SW480 (cell line): ENCODE results near the gene ZBED2.
"Not testable (repeated sequence)": the region's sequence is repeated elsewhere in the genome, so short reads cannot be mapped to it uniquely, and the experiment has no call there.

Source experiments
- DNase-seq: peaks from one replicate; pipeline ENCODE4 v3.0.0-alpha.2; 2016; ENCODE audit warnings: low spot score

ZBED2 gene

DNA sequence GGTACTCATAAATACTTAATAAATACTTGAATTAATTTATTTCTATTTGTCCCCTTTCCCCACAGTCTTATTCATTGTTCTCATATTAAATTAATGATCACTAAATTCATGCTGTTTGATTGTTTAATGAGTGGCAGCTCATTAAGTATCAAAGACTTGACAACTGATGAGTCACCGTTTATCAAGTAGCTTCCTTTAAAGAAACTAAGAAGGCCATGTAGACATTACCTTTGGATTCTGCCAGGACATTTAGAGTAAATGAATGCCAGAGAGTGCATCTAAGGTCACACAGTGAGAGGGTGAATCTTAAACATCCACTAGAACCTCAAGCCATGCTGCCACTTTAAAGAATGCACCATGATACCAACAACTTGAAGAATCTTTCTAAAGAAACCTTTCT lies 23.9 kb downstream of the ZBED2 start:
- DNase-seq: no peak

DNA sequence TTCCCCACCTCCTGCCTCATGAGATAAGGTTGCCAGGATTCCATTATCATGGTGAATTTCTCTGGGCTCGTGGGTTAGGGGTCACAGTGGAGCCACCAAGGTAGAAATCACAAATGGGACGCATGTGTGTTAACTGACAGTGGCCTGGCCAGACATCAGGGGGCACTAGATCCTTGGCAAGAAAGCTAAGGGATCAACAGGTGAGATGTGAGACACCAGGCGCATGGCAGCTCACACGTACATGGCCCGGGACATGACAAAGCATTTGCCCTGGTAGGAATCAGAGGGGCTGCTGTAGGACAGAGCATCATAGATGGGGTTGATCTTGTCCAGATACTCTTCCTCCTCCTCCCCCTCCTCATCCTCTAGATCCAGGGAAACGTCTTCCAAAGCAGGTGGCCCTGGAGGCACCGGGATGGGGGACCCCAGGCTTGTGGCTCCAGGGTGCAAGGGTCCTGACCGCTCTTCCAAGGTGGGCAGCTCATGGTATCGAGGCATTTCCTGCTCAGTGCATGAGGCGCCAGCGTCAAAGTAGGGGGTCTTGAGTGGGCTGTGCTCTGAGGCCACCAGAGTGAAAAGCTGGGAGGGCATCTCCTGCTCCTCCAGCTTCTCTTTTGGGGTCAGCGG lies 24.6 kb downstream of the ZBED2 start:
- DNase-seq: no peak

DNA sequence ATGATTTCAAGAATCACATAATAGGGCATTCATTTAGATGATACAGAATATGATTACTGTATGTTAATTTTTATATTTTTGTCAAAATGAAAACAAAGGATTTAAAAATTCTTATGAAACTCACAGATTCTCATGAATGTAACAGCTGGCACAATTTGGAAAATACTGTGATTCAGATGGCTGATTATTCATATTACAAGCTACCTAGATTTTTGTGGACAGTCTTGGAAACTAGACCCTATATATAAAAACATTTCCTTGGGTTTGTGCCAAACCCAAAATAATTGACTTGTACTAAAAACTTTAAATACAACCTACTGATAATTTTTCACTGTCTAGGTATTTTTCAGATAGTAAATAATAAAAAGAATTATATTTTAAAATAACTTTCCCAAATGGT lies 26.2 kb downstream of the ZBED2 start:
- DNase-seq: no peak

DNA sequence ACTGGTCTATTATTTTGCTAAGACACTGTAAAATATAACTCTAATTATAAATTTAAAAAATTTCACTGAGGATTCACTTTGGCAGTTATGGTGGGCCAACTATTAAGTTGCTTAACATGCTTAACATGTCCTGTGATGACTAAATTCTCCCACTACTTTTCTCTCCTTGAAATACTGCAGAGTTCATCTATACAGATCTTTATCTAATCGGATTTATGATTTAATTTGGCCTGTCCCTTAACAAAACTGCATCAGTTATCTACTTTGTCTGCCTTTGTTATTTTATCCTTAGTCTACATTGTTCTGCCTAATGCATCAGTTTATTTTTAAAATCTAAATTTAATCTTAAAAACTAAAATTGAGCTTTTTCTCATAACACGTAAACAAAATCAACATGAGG lies 26.8 kb downstream of the ZBED2 start:
- DNase-seq: no peak

DNA sequence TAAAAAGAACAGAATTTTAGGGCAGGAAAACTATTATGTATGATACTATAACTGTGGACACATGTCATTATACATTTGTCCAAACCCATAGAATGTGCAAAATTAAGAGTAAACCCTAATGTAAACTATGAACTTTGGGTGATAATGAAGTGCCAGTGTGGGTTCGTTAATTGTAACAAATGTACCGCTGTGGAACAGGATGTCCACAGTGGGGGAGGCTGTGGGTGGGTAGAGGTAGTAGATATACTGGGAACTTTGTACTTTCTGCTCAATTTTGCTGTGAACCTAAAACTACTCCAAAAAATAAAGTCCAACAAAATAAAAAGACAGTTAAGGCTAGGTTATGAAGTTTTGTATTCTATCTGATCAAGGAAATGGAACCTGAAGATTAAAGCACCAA lies 28.3 kb downstream of the ZBED2 start:
- no peak for DNase-seq

DNA sequence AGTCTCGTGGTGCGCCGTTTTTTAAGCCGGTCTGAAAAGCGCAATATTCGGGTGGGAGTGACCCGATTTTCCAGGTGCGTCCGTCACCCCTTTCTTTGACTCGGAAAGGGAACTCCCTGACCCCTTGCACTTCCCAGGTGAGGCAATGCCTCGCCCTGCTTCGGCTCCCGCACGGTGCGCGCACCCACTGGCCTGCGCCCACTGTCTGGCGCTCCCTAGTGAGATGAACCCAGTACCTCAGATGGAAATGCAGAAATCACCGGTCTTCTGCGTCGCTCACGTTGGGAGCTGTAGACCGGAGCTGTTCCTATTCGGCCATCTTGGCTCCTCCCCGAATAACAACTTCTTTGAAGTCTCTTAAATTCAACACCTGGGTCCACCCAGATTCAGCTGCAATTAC lies 33.2 kb downstream of the ZBED2 start:
- not testable (repeated sequence) for DNase-seq

DNA sequence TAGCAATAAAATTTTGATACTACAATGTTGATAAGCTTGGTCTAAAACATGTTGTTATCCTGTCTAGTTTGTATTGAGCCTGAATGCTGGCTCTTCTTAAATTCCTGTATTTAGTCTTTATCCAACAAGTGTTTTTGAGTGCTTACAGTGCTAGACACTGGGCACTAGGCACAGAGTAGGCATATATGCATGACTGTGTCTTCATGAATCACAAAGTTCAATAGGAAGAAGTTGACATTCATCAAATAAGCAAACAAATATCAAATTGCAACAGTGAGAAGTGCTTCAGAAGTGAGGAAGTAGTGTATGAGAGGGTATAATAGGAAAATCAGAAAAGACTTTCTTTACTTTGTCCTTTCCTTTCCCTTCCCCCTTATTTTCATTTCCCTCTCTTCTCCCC lies 46.4 kb downstream of the ZBED2 start:
- no peak for DNase-seq

DNA sequence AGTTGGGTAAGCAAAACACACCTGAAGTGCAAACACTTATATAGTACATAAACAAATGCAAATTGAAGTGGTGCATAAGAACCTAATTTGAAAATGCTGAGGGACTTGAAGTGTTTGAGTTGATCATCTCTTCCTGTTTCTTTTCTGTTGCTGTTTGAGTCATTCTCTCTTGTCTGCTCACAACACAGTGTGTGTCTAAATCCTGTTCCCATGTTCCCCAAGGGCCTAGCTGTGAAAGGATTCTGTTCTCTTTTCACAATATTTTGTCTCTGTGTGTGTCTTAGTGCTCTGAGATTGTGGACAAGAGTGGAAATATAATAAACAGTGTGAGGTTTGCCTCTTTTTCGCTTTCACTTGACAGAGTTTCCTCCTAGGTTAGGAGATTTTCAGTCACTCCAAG lies 47.1 kb downstream of the ZBED2 start:
- no peak for DNase-seq

DNA sequence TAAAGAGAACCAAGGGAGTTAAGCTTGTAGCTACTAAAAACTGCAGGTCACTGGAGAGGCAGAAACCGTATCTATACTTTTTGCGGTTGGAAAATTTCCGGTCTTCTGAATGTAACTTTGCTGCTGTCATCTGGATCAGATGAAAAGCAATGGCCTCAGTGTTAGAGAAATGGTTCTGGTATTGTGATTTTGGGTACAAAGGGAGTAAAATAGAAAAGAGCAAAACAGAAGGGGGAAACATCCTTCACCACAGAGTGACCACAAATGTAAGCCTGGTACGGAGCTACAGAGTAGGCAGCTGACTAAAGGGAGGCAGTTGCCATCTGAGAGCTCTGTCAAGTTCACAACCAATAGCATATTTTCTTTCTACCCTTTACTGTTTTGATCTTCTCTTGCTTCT lies 47.5 kb downstream of the ZBED2 start:
- no peak for DNase-seq

DNA sequence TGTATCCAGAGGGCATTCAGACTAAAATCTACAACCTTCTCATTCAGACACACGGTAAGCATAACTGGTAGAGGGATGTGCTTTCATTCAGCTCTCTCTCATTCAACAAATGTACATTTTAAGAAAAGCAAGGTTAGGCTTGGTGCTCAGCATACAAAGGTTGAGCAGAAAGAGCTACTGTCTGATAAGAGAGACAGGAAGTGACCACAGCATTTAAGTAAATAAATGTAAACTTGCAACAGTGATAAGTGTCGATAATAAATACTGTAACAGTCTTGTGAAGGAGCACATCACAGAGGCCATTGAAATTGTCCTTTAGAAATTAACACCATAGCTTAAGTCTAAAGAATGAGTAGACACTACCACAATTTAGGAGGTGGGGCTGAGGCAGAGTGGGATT lies 49.8 kb downstream of the ZBED2 start:
- no peak for DNase-seq
